Endothelial cell of umbilical vein (primary cell): Measurements from ENCODE around the gene ADCY2. TPM values are rescaled to one million over a fixed set of nuclear protein-coding genes. Genes with fewer than 3 reads are reported as not detected.

ENCODE experiments used
- BruUV-seq: library from RNA; stranded (reverse); fragments of 400-500 nt; replicated peaks from 2 replicates; lab custom pipeline; 2021; lab: Mats Ljungman, UMichigan
- CTCF ChIA-PET: fragments of 300-600, 350-600 bp; sonication (Branson Sonifier 250); formaldehyde crosslinking; loops from one replicate; lab custom pipeline; 2021; ENCODE audit warnings: antibody characterized with exemption, inconsistent platforms; lab: Charles Lee
- POLR2A ChIA-PET: fragments of 300-600, 350-600 bp; sonication (Branson Sonifier 250); formaldehyde crosslinking; loops from one replicate; lab custom pipeline; 2021; ENCODE audit warnings: antibody characterized with exemption, inconsistent platforms; lab: Charles Lee
- DNase-seq: peaks from one replicate; pipeline ENCODE4 v3.0.0-alpha.2; 2011; ENCODE audit warnings: low read depth, low spot score
- FAIRE-seq: peaks from 2 replicates; lab custom pipeline; 2011; peaks lifted over from hg19 to GRCh38; lab: Jason Lieb, UNC
- H2AFZ ChIP-seq: 2 replicates; pipeline ENCODE4 v1.6.0; 2012; ENCODE audit warnings: low read depth, low read length, control low read depth, inconsistent platforms
- H3K27ac ChIP-seq: 2 replicates; pipeline ENCODE4 v1.5.1; 2011; ENCODE audit warnings: low read depth, mild to moderate bottlenecking, control low read depth, low read length, moderate library complexity; ENCODE audit not compliant: insufficient read depth
- H3K27me3 ChIP-seq, 2 experiments: 2 replicates each; pipeline versions ENCODE4 v1.6.0 to v1.6.1; 2011; ENCODE audit warnings: low read length in 2 of 2, mixed read lengths in 1 of 2; ENCODE audit not compliant: control insufficient read depth in 2 of 2, insufficient read depth in 2 of 2
- H3K36me3 ChIP-seq, 2 experiments: 2 replicates in 1 of 2; 3 replicates in 1 of 2; pipeline ENCODE4 v1.5.1; 2011; ENCODE audit warnings: low read length in 2 of 2, mild to moderate bottlenecking in 1 of 2, moderate library complexity in 1 of 2; ENCODE audit not compliant: control insufficient read depth in 2 of 2, insufficient read depth in 2 of 2; ENCODE audit errors: extremely low read depth in 1 of 2
- H3K4me1 ChIP-seq: 3 replicates; pipeline ENCODE4 v1.5.1; 2011; ENCODE audit warnings: mild to moderate bottlenecking, low read length; ENCODE audit not compliant: control insufficient read depth, insufficient read depth; ENCODE audit errors: extremely low read depth
- H3K4me2 ChIP-seq: 2 replicates; pipeline ENCODE4 v1.6.1; 2011; ENCODE audit warnings: low read length, control low read depth, mixed read lengths; ENCODE audit not compliant: insufficient read depth
- H3K4me3 ChIP-seq, 3 experiments: fragments of 200-600 bp in 1 of 3; sonication (generic), shearing (Covaris generic) in 1 of 3; replicated peaks in 1 of 3; 2 replicates each; pipeline ENCODE4 v1.5.1; 2011 to 2016; ENCODE audit warnings: control low read depth in 3 of 3, low read length in 3 of 3, mild to moderate bottlenecking in 2 of 3, inconsistent platforms in 1 of 3, low read depth in 1 of 3, moderate library complexity in 1 of 3; ENCODE audit not compliant: insufficient read depth in 1 of 3
- H3K79me2 ChIP-seq: 2 replicates; pipeline ENCODE4 v1.6.0; 2012; ENCODE audit warnings: low read length, inconsistent platforms; ENCODE audit not compliant: control insufficient read depth, insufficient read depth
- H3K9ac ChIP-seq: replicated peaks from 2 replicates; pipeline ENCODE3; 2011; ENCODE audit warnings: low read length, control low read depth; ENCODE audit not compliant: insufficient read depth; ENCODE audit errors: extremely low read depth
- H3K9me1 ChIP-seq: replicated peaks from 3 replicates; pipeline ENCODE4 v1.6.0; 2011; ENCODE audit warnings: mild to moderate bottlenecking, low read length; ENCODE audit not compliant: control insufficient read depth, insufficient read depth; ENCODE audit errors: extremely low read depth
- H3K9me3 ChIP-seq: replicated peaks from 2 replicates; pipeline ENCODE4 v1.5.1; 2012; ENCODE audit warnings: low read length, inconsistent platforms; ENCODE audit not compliant: control insufficient read depth, insufficient read depth
- H4K20me1 ChIP-seq: replicated peaks from 2 replicates; pipeline ENCODE3; 2011; ENCODE audit warnings: mild to moderate bottlenecking, low read length; ENCODE audit not compliant: control insufficient read depth, insufficient read depth; ENCODE audit errors: extremely low read depth
- CTCF ChIP-seq, 2 donors: IDR thresholded peaks; 1 replicate in 1 of 2; 2 replicates in 1 of 2; pipeline ENCODE4 v1.5.1; 2011; ENCODE audit warnings: low read length in 2 of 2, mild to moderate bottlenecking in 2 of 2, moderate library complexity in 2 of 2, control low read depth in 1 of 2, inconsistent platforms in 1 of 2, low read depth in 1 of 2; ENCODE audit not compliant: insufficient read depth in 1 of 2; ENCODE audit errors: extremely low read depth in 1 of 2
- EZH2 ChIP-seq: IDR thresholded peaks from 2 replicates; pipeline ENCODE4 v1.6.1; 2012; ENCODE audit warnings: borderline replicate concordance, low read depth, mild to moderate bottlenecking, moderate library complexity, low read length, inconsistent platforms; ENCODE audit not compliant: severe bottlenecking
- FOS ChIP-seq: IDR thresholded peaks from 2 replicates; pipeline ENCODE4 v1.6.1; 2011; ENCODE audit warnings: mild to moderate bottlenecking, low read length, moderate library complexity, borderline replicate concordance; ENCODE audit not compliant: insufficient read depth
- JUN ChIP-seq: IDR thresholded peaks from 2 replicates; pipeline ENCODE4 v1.6.1; 2011; ENCODE audit warnings: borderline replicate concordance, low read depth; ENCODE audit not compliant: insufficient read length, insufficient read depth
- MAX ChIP-seq: IDR thresholded peaks from 2 replicates; pipeline ENCODE4 v1.6.1; 2011; ENCODE audit not compliant: insufficient read depth, insufficient read length
- POLR2A ChIP-seq: IDR thresholded peaks from 2 replicates; pipeline ENCODE4 v1.6.1; 2012; ENCODE audit warnings: low read depth, mild to moderate bottlenecking, control low read depth, low read length
- POLR2AphosphoS5 ChIP-seq: IDR thresholded peaks from 2 replicates; pipeline ENCODE4 v1.6.1; 2012; ENCODE audit warnings: low read depth, mild to moderate bottlenecking, control low read depth, low read length, moderate library complexity; ENCODE audit not compliant: insufficient read depth
- dilution Hi-C: fragments of 300-500 bp; cut with MboI; formaldehyde crosslinking; loops from one replicate; pipeline ENCODE4 v1.15.0; 2019; ENCODE audit warnings: low sequenced_read_pairs; ENCODE audit not compliant: extremely low pct_ligation_motif_present
- intact Hi-C: fragments of 100-400 bp; cut with micrococcal nuclease; formaldehyde crosslinking; loops from one replicate; pipeline ENCODE4 v1.10.0; 2022
- polyA plus RNA-seq, 4 experiments: library from polyadenylated mRNA; depleted of rRNA in 3 of 4; stranded (reverse) in 3 of 4; unstranded in 1 of 4; fragments of >200 nt; gene quantifications; 2 replicates each; pipeline versions ENCODE4 v1.2.1 to v1.2.3, GENCODE V29; 2011 to 2012; ENCODE audit warnings: missing spikeins in 1 of 4
- total RNA-seq: library from RNA; stranded (reverse); gene quantifications from 2 replicates; pipeline ENCODE4 v1.2.3, GENCODE V29; 2021

Gene ADCY2
- total and polyA plus RNA-seq, 2 donors (not counting 3 experiments of a cell fraction or from before 2014, with no cell fraction given): under 0.01 TPM; not detected in 1

- CTCF ChIA-PET: no interaction called here
- no peak overlapping the region for H3K4me2 ChIP-seq
Observed at GRCh38 chr5:7395432-7395946, 449 bp upstream of the ADCY2 start.

More at GRCh38 chr5:7395432-7395946, 449 bp upstream of the ADCY2 start:
- Histone ChIP-seq H3K36me3 (no peaks in the 10 kb centered on the region), H2AFZ (no peak overlapping the region), H3K4me3 (no peak overlapping the region), H3K4me1 (no peaks in the 10 kb centered on the region), H4K20me1 (no peaks in the 10 kb centered on the region), H3K9ac (no peak overlapping the region), H3K9me1 (no peaks in the 10 kb centered on the region), H3K79me2 (no peaks in the 10 kb centered on the region), H3K27ac (no peak overlapping the region), H3K27me3 (peaks cover 6 to 12% of the 10 kb centered on the region in 2 experiments), H3K9me3 (no peaks in the 10 kb centered on the region)
- intact Hi-C loops (no loop called here), dilution Hi-C loops (no loop called here)
- DNase-seq (no peak), FAIRE-seq (no peak)
- BruUV-seq: no TSS peak
- no peak for TF ChIP-seq CTCF (IDR thresholded peaks at IDR 0.05; ENCODE audit: extremely low read depth in 1 of 2, insufficient read depth in 1 of 2, low read depth in 1 of 2, low read length in 2 of 2)
- TF ChIP-seq POLR2AphosphoS5: no peak
- no peak for TF ChIP-seq EZH2
- TF ChIP-seq MAX: no peak
- TF ChIP-seq POLR2A: no peak
- TF ChIP-seq JUN: no peak
- no peak for TF ChIP-seq FOS
- POLR2A ChIA-PET: no interaction called here
